Measurements from ENCODE around the gene FCHO1.

Gene FCHO1, protein sequence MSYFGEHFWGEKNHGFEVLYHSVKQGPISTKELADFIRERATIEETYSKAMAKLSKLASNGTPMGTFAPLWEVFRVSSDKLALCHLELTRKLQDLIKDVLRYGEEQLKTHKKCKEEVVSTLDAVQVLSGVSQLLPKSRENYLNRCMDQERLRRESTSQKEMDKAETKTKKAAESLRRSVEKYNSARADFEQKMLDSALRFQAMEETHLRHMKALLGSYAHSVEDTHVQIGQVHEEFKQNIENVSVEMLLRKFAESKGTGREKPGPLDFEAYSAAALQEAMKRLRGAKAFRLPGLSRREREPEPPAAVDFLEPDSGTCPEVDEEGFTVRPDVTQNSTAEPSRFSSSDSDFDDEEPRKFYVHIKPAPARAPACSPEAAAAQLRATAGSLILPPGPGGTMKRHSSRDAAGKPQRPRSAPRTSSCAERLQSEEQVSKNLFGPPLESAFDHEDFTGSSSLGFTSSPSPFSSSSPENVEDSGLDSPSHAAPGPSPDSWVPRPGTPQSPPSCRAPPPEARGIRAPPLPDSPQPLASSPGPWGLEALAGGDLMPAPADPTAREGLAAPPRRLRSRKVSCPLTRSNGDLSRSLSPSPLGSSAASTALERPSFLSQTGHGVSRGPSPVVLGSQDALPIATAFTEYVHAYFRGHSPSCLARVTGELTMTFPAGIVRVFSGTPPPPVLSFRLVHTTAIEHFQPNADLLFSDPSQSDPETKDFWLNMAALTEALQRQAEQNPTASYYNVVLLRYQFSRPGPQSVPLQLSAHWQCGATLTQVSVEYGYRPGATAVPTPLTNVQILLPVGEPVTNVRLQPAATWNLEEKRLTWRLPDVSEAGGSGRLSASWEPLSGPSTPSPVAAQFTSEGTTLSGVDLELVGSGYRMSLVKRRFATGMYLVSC

DNA sequence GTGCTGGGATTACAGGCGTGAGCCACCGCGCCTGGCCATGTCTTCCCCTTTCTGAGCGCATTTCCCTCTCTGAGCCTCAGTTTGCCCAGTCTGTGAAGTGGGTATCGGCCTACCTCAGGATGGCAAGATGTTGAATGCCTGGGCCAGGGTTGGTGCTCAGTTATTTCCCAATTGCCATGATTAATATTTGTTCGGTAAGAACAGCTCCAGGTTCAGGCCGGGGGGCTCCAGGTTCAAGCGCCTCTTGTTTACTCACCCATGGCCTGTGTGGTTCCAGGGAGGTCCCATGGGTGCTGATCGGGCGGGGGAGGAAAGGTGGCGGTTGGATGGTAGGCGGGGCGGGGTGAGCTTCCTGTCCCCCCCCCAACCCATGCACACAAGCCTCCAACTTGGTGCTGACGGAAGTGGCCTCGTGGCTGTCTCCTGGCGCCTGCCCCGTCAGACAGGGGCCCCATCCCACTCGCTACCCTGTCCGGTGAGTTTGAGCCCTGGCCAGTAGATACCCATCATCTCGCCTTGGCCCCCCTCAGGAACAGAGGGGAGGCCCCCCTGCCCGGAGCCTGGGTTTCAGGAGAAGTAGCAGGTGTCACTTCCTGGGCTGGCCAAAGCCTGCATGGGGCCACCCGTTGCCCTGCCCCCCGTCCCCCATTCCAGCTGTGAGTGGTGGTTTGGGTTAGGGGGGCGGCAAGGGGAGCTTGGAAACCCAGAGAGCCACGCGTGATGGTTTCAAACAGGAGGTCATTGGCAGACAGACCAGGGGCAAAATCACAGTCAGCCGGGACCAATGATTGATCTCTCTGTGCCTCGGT is at the start of gene FCHO1:
FCHO1 (plus strand) TSS at position 375 of the 809 bp plus-strand sequence. CDS start 3,688 bp downstream, outside the sequence.
- DNase-seq (ENCODE audit: low read depth in 2 of 2): peak; percentile 75 to 85

DNA sequence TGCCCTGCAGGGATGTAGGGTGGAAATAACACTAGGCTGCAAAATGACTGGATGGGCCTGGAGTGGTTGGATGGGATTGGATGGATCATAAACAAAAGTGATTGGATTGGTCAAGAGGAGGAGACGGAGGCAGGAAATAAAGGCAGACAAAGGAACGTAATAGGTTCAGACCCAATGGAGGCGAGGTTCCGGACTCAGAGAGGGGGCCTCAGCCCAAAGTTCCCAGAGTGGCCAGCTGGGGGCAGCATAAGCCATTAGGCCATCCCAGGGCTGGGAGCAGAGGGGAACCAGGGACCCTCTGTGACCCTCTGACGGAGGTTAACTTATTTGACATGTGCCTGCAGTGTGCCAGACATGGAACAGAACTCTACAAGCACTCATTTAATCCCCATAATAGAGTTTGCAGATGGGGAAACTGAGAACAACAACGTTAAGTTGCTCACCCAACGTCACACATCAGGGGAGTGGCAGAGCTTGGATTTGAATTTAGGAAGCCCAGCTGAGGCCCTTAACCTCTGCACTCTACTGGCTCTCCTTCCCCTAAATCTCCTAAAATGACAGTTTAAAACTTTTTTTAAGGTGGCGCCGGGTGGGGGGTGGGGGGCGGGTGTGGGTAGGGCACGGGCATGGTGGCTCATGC is 47.3 kb upstream of the FCHO1 start:
- DNase-seq (ENCODE audit: low read depth in 2 of 2): peak; percentile 41 to 48

DNA sequence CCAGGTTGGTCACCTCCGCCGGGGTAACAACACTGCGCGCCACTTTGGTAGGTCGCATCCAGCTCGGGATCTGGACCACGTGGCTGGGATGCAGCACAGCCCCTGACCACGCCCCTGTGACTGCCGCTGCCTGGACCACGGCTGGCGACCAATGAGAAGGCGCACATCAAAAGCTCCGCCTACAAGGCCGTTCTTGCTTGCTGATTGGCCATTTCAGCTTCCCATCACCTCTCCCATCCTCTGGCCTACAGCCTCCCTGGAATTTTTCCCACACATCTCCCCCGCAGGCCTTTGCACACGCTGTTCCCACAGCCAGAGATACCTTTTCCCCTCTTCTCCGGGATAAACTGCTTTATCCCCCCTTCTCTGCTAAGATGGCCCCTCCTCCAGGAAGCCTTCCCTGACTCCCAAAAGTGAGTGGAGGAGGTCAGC is 44.5 kb upstream of the FCHO1 start:
- no peak for DNase-seq (ENCODE audit: low read depth in 2 of 2)

DNA sequence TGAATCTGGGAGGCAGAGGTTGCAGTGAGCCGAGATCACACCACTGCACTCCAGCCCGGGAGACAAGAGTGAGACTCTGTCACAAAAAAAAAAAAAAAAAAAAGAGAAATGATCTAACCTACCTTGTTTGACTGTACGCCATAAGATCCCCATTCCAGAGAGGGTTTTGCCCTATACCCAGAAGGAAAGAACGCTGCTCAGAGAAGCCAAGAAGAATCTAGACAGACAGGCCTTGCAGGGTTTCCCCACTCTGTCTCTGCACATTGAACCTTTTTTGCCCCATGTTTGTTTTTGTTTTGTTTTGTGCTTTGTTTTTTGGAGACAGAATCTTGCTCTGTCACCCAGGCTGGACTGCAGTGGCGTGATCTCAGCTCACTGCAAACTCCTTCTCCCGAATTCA is 39.4 kb upstream of the FCHO1 start:
- no peak for DNase-seq (ENCODE audit: low read depth in 2 of 2)

DNA sequence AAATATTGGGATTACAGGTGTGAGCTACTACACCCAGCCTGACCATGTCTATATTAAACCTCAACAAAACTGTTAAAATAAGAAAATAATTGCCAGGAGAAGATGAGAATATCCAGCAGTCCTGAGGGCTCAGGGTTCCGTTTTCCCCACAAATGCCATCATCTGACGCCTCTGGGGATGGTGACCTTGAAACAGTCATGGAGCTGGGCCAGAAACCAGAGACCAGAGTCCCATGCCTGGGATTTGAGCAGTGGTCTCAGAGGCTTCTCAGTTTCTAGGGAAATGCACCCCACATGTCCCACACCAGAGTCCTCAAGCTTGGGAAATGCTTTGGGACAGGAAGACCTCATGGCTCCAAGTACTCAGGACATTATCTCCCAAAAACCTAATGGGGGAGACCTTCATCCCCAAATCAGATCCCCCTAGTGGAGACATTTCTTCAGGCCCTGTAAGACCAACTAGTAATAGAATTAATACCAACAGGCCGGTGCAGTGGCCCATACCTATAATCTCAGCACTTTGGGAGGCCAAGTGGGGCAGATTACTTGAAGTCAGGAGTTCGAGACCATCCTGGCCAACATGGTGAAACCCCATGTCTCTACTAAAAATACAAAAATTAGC is 34.9 kb upstream of the FCHO1 start:
- DNase-seq (ENCODE audit: low read depth in 2 of 2): no peak

DNA sequence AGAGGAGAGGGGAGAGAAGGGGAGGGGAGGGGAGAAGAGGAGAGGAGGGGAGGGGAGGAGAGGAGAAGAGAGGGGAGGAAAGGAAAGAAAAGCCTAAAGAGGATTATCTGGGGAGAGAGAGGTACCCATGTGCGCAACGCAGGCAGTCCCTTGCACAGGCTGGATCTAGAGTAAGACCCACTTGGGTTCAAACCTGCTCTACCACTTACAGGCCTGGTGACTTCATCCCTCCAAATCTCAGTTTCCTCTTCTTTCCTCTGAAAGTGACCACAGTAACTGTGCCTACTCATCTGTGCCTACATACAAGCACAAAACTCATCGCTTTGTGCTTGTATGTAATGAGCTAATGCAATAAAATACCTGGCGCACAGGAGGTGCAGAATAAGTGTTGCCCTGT is 32.7 kb upstream of the FCHO1 start:
- DNase-seq (ENCODE audit: low read depth in 2 of 2): no peak

DNA sequence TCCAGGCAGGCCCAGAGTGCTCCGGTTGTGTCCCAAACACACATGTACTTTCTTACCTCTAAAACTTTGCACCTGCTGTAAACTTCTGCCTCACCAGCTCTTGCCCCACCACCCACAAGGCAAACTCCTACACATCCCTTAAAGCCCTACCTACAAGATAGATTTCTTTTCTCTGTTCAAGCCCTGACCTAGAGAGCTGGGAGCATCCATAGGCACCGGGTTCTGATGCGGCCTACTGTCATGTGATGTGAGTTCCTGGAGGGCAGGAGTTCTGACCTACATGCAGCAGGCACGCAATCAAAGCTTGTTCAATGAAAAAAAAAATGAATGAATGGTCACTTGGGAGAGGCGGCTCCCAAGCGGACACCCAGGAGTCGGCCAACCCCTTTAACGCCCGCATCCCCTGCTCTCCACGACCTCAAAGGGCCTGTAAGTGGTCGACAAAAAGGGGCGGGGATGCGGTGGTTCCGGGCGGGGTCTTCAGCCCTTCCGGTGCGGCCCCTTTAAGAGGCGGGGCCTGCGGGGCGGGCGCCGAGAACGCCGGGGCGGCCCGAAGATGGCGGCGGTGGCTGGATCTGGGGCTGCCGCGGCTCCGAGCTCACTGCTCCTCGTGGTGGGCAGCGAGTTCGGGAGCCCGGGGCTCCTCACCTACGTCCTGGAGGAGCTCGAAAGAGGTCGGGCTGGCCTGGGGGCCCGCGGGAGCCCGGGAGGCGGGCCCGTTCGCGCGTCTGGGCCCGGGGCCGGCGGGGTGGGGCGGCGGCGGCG is 32.1 kb upstream of the FCHO1 start, which contains the start of gene MAP1S:
MAP1S (plus strand) TSS at position 534 of the 765 bp plus-strand sequence; CDS start at position 557, 23 bp downstream.
- peak; percentile 28 to 32 for DNase-seq (ENCODE audit: low read depth in 2 of 2)

DNA sequence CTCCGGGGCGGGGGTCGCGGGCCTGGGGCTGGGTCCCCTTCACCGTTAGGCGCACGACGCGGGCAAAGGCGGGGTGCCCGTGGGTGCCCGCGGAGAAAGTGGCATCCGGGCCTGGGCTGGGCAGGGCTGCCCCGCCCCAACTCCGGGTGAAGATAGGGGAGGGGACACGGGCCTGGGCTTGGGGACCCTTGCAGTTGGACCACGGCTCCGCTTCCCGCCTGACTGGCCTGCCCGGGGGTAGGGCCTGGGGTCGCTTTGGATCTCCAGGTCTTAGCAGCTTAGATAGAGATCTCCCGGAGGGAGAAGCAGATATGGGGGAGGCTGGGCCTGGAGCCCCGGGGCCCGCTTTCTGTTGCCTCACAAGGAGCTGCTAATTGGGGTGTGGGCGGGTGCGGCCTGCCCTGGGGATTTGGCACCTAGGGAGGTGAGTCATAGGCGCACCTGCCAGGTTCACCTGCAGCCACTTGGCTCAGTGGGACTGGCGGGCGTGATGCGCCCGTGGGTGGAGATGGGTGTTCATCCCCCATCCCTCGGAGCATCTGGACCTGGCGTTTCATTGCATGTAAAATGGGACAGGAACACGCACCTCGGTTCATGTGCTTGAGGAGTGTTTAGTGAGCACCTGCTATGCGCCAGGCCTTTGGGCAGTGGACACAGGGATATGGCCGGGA is 31.4 kb upstream of the FCHO1 start:
- DNase-seq (ENCODE audit: low read depth in 2 of 2): peak; percentile 37 to 47

DNA sequence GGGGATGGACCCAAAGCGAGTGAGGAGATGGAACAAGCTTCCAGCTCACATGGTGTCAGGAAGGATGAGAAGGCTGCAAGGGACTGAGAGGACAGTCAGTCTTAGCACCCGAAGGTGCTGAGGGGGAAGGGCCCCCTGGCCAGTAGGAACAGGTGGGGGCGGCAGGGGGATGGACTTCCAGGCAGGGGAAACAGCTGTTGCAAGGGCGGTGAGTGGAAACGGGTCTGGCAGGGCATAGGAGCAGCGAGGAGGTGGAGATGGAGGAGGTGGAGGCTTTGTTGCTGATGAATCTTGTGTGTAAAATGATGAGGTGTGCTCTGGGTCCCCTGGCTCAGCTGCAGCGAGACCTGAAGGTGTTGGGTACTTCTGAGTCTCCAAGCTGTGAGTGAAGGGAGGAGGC is 30.8 kb upstream of the FCHO1 start:
- DNase-seq (ENCODE audit: low read depth in 2 of 2): no peak

DNA sequence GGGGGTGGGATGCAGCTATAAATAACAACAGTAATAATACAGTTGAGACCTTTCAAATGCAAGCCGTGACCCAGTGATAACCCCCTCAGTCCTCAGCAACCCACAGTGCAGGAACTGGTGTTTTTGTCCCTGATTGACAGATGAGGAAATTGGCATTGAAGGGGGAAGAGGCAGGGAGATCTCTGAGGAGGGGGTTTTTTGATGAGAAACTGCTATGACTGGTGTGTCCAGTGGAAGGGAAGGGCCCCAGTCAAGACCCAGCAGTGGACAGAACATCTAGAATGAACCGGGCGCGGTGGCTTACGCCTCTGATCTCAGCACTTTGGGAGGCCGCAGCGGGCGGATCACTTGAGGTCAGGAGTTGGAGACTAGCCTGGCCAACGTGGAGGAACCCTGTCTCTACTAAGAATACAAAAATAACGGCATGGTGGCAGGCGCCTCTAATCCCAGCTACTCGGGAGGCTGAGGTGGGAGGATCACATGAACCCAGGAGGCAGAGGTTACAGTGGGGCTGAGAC is 30.1 kb upstream of the FCHO1 start:
- no peak for DNase-seq (ENCODE audit: low read depth in 2 of 2)

DNA sequence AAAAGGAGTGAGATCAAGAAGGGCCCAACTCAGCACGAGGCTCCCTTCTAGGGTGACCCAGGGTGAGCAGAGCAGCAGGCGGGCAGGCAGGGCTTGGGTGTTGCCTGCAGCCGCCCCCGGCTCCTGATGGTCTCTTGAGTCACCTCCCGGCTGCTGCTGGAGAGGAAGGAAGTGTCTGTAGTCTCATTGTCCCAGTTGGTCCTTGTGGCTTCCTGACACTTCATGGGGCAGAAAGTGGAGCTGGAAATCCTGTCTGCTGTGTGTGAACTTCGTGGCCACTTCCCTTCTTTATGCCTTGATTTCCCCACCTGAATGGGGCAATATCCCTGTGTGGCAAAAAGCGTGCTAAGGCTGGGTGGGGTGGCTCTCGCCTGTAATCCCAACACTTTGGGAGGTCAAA is 29.5 kb upstream of the FCHO1 start:
- no peak for DNase-seq (ENCODE audit: low read depth in 2 of 2)

DNA sequence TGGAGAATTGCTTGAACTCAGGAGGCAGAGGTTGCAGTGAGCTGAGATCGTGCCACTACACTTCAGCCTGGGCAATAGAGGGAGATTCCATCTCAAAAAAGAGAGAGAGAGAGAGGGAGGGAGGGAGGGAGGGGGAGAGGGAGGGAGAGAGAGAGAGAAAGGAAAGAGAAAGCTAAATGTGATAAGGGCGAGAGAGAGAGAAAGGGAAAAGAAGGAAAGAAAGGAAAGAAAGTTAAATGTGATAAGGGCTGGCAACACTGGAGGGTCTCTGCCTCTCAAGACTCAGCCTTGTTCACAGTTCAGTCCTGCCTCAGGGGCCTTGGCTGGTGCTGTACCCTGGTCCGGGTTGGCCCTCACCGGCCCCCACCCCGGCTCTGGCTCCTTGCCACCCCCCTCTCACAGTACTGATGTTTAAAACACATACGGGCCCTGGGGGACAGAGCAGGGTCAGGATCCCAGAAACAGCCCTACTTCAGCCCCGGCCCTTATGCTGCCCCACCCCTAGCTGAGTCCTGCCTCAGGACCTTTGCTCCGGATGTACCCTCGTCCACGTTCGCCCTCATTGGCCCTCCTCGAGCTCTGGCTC is 28.5 kb upstream of the FCHO1 start:
- no peak for DNase-seq (ENCODE audit: low read depth in 2 of 2)

DNA sequence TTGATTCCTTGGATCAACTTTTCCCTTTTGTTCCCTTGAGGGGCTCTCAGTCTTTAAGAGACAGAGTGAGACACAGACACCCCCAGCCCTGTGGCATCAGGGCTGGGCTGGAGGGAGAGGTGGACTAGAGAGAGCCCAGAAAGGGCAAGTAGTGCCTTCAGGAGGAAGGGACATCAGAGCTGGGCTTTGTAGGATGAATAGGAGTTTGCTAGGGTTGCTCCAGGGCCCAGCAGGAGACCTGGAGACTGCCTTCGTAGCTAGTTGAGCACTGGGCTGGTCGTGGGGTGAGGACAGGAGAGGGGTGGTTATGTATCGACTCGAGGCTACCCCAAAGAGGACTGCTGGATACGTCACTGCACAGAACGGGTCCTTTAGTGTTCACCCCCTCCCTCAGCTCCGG is 26.6 kb upstream of the FCHO1 start:
- DNase-seq (ENCODE audit: low read depth in 2 of 2): no peak

DNA sequence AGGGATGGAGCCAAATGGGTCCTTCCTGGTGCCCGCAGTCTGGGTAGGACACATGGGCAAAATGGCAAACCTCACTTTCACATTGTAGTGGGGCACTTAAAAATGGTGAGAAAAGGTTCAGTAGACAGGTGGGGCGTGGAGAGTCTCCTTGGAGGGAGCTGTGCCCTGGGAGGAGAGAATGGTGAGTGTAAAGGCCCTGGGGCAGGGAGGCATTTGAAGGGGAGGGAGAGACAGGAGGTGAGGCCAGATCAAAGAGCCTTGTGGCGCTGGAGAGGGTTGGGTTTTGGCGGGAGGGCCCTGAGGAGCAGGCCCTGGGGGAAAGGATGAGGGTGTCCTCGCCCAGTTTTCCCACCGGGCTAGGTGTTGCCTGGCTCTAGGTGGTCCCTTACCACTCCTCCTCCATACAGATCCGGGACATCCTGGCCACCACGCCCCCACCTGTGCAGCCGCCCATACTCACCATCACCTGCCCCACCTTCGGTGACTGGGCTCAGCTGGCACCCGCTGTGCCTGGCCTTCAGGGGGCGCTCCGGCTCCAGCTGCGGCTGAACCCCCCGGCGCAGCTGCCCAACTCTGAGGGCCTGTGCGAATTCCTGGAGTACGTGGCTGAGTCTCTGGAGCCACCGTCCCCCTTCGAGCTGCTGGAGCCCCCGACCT is 25.7 kb upstream of the FCHO1 start:
- DNase-seq (ENCODE audit: low read depth in 2 of 2): no peak

DNA sequence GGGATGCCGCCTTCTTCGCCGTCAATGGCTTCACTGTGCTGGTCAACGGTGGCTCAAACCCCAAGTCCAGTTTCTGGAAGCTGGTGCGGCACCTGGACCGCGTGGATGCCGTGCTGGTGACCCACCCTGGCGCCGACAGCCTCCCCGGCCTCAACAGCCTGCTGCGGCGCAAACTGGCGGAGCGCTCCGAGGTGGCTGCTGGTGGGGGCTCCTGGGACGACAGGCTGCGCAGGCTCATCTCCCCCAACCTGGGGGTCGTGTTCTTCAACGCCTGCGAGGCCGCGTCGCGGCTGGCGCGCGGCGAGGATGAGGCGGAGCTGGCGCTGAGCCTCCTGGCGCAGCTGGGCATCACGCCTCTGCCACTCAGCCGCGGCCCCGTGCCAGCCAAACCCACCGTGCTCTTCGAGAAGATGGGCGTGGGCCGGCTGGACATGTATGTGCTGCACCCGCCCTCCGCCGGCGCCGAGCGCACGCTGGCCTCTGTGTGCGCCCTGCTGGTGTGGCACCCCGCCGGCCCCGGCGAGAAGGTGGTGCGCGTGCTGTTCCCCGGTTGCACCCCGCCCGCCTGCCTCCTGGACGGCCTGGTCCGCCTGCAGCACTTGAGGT is 25.0 kb upstream of the FCHO1 start:
- DNase-seq (ENCODE audit: low read depth in 2 of 2): no peak

DNA sequence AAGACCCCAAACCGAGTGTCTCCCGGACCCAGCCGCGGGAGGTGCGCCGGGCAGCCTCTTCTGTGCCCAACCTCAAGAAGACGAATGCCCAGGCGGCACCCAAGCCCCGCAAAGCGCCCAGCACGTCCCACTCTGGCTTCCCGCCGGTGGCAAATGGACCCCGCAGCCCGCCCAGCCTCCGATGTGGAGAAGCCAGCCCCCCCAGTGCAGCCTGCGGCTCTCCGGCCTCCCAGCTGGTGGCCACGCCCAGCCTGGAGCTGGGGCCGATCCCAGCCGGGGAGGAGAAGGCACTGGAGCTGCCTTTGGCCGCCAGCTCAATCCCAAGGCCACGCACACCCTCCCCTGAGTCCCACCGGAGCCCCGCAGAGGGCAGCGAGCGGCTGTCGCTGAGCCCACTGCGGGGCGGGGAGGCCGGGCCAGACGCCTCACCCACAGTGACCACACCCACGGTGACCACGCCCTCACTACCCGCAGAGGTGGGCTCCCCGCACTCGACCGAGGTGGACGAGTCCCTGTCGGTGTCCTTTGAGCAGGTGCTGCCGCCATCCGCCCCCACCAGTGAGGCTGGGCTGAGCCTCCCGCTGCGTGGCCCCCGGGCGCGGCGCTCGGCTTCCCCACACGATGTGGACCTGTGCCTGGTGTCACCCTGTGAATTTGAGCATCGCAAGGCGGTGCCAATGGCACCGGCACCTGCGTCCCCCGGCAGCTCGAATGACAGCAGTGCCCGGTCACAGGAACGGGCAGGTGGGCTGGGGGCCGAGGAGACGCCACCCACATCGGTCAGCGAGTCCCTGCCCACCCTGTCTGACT is 24.1 kb upstream of the FCHO1 start:
- DNase-seq (ENCODE audit: low read depth in 2 of 2): no peak

DNA sequence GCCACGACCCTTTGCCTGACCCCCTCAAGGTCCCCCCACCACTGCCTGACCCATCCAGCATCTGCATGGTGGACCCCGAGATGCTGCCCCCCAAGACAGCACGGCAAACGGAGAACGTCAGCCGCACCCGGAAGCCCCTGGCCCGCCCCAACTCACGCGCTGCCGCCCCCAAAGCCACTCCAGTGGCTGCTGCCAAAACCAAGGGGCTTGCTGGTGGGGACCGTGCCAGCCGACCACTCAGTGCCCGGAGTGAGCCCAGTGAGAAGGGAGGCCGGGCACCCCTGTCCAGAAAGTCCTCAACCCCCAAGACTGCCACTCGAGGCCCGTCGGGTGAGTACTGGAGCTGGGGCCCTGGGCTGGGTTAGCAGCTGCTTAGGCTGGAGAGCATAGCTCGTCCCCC is 23.4 kb upstream of the FCHO1 start:
- no peak for DNase-seq (ENCODE audit: low read depth in 2 of 2)
